ENCODE results near the gene ACTL6B.

Gene ACTL6B

DNA sequence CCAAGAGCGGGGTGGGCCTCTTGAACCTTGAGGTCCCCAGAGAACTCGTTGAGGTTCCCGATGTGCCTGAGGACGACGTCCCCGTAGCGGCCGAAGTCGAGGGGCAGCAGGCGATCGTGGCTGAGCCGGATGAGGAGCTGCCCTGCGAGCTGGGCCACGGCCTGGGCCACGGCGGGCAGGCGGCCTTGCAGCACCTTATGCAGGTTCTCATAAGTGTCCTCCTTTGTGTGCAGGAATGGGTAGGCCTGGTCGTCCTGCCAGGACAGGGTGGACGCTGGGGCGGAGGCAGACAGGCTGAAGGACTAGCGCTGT is 29.1 kb downstream of the ACTL6B start:
- DNase-seq (ENCODE audit: low read depth): no peak

DNA sequence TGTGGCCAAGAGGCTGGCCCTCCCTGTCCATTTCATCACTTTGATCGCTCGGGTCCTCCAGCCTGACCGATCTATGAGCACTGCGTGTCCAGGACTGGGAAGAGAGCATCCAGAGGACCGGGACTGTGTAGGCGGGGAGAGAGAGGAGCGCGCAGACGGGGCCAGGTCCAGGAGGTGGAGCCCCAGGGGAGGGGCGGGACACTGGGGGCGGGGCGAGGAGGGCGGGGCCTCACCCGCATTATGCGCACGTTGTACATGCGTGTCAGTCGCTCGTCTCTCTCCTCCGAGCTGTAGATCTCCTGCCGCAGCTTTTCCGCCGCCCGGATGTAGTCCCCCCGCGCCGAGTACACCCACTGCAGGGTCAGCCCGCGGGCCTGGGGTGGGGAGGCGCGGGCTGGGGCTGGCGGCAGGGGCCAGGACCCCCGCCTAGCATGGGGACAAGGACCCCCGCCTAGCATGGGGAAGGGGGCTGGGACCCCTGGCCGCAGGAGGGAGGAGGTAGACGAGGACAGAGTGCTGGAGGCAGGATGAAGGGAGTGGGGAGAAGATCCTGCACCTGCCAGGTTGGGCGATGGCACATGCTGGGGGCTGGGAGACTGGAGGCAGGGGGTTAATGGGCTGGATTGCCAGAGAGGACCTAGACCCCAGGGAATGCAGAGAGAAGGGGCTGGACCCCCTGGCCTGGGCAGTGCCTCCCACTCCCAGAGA is 29.6 kb downstream of the ACTL6B start:
- DNase-seq (ENCODE audit: low read depth): no peak

- no peak for DNase-seq (ENCODE audit: low read depth)
These were observed 30.2 kb downstream of the ACTL6B start for GRCh38 chr7:100626055-100626454.

DNA sequence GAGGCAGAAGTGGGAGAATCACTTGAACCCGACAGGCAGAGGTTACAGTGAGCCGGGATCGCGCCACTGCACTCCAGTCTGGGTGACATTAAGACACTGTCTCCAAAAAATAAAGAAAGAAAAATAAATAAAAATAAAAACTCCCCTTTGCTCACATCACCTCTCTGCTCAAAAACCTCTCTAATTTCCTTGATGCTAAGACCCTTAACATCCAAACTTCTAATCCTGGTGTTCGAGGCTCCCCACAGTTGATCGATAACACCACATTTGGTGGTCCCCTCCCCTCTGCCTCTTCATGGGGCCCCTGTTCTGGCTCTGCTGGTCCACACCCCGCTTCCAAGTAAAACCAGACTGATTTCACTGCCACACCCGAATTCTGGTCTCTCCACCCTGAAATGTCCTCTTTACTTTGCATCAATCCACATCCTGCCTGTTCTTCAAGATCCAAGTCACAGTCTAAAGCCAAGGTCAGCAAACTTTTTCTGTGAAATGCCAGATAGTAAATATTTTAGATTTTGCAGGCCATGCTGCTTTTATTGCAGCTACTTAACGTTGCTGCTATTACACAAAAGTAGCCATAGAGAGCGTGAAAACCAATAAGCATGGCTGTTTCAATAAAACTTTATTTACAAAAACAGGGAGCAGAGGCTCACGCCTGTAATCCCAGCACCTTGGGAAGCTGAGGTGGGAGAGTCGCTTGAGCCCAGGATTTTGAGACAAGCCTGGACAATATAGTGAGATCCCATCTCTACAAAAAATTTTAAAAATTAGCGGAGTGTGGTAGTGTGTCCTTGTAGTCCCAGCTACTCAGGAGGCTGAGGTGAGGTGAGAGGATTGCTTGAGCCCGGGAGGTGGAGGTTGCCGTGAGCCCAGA is 32.1 kb downstream of the ACTL6B start:
- no peak for DNase-seq (ENCODE audit: low read depth)

DNA sequence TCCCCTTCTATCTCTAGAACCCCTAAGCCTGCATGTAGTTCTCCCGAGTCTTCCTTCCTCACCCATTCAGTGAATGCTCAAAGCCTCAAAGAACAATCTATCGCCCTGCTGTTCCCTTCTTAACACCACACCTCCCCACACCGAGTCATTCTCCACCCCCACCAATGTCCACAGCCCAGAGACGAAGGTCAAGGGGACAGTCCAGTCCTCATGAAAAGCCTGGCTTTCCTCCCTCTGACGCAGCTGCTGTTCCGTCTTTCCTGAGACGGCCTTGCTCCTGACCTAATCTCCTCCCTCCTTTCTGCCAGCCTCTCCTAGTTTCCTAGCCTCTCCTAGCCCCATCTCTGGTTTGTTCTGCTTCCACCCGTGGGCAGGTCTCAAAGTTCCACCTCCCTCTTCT is 34.7 kb downstream of the ACTL6B start:
- DNase-seq (ENCODE audit: low read depth): no peak

GRCh38 chr7:100620804-100621203 is 35.4 kb downstream of the ACTL6B start:
- no peak for DNase-seq (ENCODE audit: low read depth)

GRCh38 chr7:100620239-100620638 is 36.0 kb downstream of the ACTL6B start:
- no peak for DNase-seq (ENCODE audit: low read depth)

GRCh38 chr7:100614308-100614861 is 41.9 kb downstream of the ACTL6B start:
- DNase-seq (ENCODE audit: low read depth): no peak

DNA sequence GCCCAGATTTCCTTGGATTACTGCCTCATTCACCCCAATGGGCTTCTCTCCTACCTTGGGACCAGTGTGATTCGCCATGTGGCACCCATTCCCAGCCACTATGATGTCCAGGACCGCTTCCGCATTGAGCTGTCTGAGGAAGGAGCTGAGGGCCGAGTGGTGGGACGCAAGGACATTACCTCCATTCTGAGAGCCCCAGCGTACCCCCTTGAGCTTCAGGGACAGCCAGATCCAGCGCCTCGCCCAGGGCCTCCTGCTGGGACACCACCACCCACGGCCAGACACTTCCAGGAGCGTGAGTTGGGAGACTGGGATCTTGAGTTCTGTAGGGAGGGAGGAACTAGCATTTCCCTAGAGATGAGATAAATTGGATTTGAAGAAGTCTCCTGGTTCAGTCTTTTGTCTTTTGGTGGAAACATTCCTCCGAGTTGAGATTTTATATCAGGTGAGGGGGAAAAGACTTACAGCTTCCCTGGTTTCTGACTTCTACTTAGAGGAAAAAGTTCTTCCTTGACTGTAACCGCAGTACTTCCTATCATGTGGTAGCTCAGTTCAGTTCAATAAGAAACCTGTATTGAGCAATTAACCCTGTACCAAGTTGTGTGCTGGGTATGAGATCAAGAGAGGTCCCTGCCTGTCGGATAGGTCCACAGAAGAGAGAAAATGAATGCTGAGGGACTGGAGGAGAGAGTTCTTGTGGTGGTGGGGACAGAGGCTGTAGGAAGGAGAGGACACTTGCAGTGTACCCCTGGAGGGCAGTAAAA is 42.7 kb downstream of the ACTL6B start:
- no peak for DNase-seq (ENCODE audit: low read depth)

- DNase-seq (ENCODE audit: low read depth): no peak
These were observed 43.4 kb downstream of the ACTL6B start for GRCh38 chr7:100612730-100613390.

DNA sequence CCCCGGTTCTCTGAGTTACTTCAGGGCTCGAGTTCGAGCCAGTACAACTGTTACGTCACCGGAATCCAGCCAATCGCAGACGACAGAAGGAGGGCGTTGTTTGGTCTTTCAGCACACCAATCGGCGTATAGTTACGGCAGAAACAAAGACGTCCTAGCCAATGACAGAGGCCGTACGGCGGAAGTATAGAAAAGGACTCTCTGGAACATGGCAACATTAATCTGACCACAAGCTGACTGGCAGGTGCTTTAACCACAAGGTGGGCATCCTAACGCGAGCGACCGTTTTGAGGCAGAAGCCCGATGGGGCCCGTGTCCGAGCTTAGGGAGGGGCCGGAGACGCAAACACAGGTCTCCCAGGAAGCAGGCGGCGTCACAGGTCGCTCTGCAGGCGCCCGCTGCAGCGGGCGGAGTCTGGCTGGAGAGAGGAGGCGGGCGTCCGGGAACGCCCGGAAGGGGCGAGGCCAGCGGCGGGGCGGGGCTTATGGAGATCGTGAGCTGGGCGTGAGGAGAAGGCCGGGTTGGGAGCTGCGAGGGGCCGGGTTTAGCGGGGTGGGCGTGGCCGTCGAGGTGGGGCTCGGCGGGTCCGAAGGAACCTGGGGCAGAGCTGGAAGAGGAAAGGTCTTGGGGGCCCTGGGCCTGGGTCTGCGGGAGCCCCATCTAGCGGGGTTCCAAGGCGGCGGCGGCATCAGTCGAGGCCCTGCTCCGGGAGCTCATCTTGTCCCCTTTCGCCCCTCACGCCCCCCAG is 44.1 kb downstream of the ACTL6B start, which contains the start of gene MOSPD3:
MOSPD3 (plus strand) TSS at position 558 of the 747 bp plus-strand sequence. CDS start 252 bp downstream, outside the sequence.
- peak; percentile 98 for DNase-seq (ENCODE audit: low read depth)

DNA sequence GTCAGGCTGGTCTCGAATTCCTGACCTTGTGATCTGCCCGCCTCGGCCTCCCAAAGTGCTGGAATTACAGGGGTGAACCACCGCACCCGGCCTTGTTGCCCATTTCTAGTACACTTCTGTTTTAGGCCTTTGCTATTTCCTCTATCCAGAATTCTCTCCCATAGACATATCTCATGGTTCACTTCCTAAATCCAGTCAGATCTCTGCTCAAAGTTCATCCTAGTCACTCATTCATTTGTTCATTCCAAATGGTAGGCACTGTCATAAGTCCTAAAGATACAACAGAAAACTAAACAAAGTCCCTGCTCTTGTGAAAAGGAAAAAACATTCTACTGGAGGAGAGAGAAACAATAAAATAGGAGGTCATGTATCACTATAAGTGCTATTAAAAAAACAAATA is 46.3 kb downstream of the ACTL6B start:
- no peak for DNase-seq (ENCODE audit: low read depth)

- DNase-seq (ENCODE audit: low read depth): no peak
These were observed 49.1 kb downstream of the ACTL6B start for GRCh38 chr7:100607111-100607510.

GRCh38 chr7:100606313-100606712 is 49.9 kb downstream of the ACTL6B start:
- no peak for DNase-seq (ENCODE audit: low read depth)

DNA sequence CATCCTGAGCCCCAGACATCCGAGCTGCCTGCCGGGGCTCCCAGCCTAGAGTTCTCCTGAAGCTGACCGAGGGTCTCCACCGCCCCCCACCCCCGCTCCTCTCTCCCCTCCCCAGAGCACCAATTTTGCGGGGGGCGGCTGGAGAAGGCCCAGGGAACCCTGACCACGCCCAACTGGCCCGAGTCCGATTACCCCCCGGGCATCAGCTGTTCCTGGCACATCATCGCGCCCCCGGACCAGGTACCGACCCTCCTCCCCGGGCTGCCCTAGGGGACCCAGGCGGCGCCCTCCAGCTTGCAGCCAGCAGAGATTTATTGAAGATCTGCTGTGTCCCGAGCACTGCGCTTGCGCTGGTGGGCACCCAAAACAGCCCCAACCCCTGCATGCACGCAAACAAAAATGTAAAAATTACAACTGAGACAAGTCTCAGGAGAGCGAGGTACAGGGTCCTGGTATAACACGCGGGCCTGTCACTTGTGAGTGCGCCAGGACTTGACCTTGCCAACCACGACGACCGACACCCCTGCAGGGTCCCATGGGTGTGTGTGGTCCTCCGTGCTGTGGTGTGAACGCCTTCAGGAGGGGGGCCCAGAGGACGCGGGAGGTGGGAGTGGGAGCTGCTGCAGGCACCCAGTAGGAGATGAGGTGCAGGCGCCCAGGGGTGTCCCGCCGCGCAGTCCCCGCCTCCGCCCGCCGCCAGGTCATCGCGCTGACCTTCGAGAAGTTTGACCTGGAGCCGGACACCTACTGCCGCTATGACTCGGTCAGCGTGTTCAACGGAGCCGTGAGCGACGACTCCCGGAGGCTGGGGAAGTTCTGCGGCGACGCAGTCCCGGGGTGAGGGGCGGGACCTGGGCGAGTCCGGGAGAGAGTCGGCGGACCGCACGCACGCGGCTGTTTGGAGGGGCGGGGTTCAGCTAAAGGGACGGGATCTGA is 51.0 kb downstream of the ACTL6B start:
- DNase-seq (ENCODE audit: low read depth): no peak

DNA sequence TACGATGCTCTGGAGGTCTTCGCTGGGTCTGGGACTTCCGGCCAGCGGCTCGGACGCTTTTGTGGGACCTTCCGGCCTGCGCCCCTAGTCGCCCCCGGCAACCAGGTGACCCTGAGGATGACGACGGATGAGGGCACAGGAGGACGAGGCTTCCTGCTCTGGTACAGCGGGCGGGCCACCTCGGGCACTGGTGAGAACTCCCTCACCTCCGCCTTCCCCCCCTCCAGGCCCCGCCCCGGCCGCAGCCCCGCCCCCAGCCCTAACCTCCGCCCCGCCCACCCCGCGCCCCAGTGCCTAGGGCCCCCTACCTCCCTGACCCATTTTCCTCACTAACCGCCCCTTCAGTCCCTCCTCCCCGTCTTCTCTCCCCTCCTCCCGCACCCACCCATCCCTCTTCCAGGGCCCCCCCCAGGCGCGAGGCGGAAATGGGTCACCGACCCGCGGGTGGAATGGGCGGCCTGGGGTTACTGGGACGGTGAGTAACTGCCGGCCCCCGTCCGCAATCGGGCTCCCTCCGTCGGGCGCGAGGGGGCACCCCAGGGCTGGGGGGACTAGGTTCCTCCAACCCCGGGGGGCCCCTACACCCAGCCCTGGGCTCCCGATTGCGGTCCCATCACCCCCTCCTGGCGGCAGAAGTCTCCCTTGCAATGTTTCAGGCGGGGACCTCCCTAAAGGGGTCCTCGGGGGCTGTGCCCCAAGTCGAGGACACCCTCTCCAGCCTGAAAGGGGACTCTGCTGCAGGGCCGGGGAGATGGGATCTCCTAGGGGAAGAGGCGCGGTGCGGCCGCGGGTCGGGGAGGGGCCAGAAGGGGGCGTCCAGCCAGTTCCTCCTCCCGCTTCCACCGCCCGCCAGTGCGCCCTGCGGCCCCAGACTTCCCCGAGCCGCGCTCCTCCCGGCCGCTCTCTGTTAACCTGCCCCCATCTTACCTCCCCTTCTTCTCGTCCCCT is 51.9 kb downstream of the ACTL6B start:
- DNase-seq (ENCODE audit: low read depth): no peak

DNA sequence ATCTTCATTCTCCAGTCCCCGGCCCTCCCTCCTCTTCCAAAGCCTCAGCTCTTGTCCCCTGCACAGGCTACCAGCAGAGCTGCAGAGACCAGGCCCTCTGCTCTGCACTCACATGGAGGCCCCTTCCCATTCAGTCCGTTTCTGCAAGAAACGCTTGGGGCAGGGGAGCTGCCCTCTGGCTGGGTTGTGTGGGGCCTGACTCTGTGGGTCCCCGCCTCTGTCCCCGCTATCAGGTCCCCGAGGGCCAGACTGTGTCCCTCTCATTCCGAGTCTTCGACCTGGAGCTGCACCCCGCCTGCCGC is 52.6 kb downstream of the ACTL6B start:
- DNase-seq (ENCODE audit: low read depth): no peak

- DNase-seq (ENCODE audit: low read depth): peak; percentile 84
These were observed 53.1 kb downstream of the ACTL6B start for GRCh38 chr7:100602889-100603725.
